H1 (cell line): ENCODE results near the gene SNAP47. TPM values are rescaled to one million over a fixed set of nuclear protein-coding genes. Genes with fewer than 3 reads are reported as not detected.

Source experiments
- EZH2 ChIP-seq: fragments of 200-600 bp; sonication (generic); IDR thresholded peaks from 2 replicates; pipeline ENCODE4 v1.7.1; 2012; ENCODE audit warnings: low read depth, mild to moderate bottlenecking, moderate library complexity, low read length, inconsistent platforms; ENCODE audit not compliant: severe bottlenecking
- KDM5A ChIP-seq: fragments of 200-600 bp; IDR thresholded peaks from 2 replicates; pipeline ENCODE4 v1.7.1; 2012; ENCODE audit warnings: mild to moderate bottlenecking, low read length, inconsistent platforms, mixed read lengths
- MAFK ChIP-seq: IDR thresholded peaks from 2 replicates; pipeline ENCODE4 v1.6.1; 2012; ENCODE audit warnings: low read depth, mild to moderate bottlenecking, improper control_type of control experiment, low read length
- RAD21 ChIP-seq, 2 experiments: IDR thresholded peaks in 1 of 2; conservative IDR thresholded peaks in 1 of 2; 2 replicates each; pipeline ENCODE4 v1.6.1; 2011; ENCODE audit warnings: low read depth in 2 of 2, low read length in 2 of 2, improper control_type of control experiment in 1 of 2, inconsistent platforms in 1 of 2, mild to moderate bottlenecking in 1 of 2, moderate library complexity in 1 of 2
- RBBP5 ChIP-seq: IDR thresholded peaks from 2 replicates; pipeline ENCODE4 v1.7.1; 2012; ENCODE audit warnings: low read depth, mild to moderate bottlenecking, inconsistent platforms, low read length, moderate library complexity, borderline replicate concordance
- polyA plus RNA-seq, 7 experiments: library from polyadenylated mRNA; depleted of rRNA in 3 of 7; stranded (reverse) in 5 of 7; unstranded in 2 of 7; fragments of >200 nt in 5 of 7; fragments of 200-250 nt in 2 of 7; gene quantifications; 1 replicate in 5 of 7; 2 replicates in 1 of 7; 4 replicates in 1 of 7; pipeline versions ENCODE4 v1.2.1 to v1.2.3, GENCODE V29; 2011 to 2013; ENCODE audit warnings: missing spikeins in 2 of 7, mixed read lengths in 2 of 7
- total RNA-seq: library from RNA; stranded (reverse); fragmentation: NEBNext Ultra II Directional; extraction: Animal tissue kit (Norgen Biotek cat#: 25700); gene quantifications from 2 replicates; pipeline ENCODE4 v1.2.1, GENCODE V29; 2021
- TF ChIP-seq, protein P1 (sequence below): IDR thresholded peaks from 2 replicates; pipeline ENCODE4 v1.6.1; 2012; ENCODE audit warnings: inconsistent platforms

The SNAP47 gene
- total and polyA plus RNA-seq, 2 of the 8 experiments (the other 6 are each of a cell fraction or from before 2014, with no cell fraction given): 37.6 to 42.2 TPM

DNA sequence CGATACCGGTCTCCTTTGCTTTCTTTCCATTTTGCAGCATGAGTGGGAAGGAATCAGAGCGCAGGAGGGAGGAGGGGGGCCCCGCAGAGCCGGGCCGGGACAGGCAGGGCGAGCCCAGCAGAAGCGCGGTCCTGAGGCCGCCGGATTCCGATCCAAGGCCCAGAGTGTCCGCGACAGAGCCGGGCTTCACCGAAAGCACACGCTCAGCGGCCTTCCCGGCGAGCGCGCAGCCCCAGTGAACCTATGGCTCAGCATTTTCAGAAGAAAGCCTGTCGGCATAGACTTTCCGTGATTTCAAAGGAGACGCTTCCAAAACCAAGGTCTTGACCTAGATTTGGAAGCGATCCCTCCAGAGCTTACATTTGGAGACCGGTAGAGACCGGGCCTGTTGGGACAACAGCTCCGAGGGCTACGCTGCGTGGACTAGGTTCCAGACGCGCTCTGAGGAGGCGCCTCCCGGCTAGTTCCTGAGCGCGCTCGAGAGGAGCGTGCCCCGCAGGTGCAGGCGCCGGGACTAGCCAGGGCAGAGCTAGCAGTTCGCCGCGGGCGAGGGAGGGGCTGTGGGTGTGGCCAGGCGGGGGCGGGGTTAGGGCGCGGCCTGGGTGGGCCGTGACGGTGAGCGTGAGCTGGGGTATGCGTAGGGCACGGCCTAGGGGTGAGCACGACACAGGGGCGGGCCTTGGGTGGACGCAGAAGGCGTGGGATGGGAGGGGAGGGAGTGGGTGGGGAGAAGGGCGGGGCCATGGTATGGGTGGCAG lies 52.5 kb downstream of the SNAP47 start (continued):
- TF ChIP-seq, protein P1, sequence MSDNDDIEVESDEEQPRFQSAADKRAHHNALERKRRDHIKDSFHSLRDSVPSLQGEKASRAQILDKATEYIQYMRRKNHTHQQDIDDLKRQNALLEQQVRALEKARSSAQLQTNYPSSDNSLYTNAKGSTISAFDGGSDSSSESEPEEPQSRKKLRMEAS: peak; percentile 88
- TF ChIP-seq RAD21 (IDR thresholded peaks at IDR 0.05 in 1 of 2, conservative IDR thresholded peaks at IDR 0.05 in 1 of 2; ENCODE audit: low read depth in 2 of 2, low read length in 2 of 2) (no peak), RBBP5 (no peak; the same call in 1 of the 2 replicates), MAFK (no peak; the same call in 1 of the 2 replicates), EZH2 (no peak), KDM5A (no peak)
- TF ChIP-seq, all 59 proteins: peak for 9
